HFFc6 (cell line): Measurements from ENCODE around the gene EXOSC1. TPM values are rescaled to one million over a fixed set of nuclear protein-coding genes. Genes with fewer than 3 reads are reported as not detected.

Experiments used
- DNase-seq: peaks from one replicate; pipeline ENCODE4 v3.0.0-alpha.2; 2018
- H3K27ac Mint-ChIP-seq: 2 replicates; pipeline ENCODE4 v1.8.0; 2020; ENCODE audit warnings: mild to moderate bottlenecking, mixed read lengths
- H3K27me3 Mint-ChIP-seq: 2 replicates; pipeline ENCODE4 v1.8.0; 2021; ENCODE audit warnings: mild to moderate bottlenecking, moderate library complexity, mixed read lengths; ENCODE audit not compliant: insufficient read depth
- H3K36me3 Mint-ChIP-seq: 2 replicates; pipeline ENCODE4 v1.8.0; 2021; ENCODE audit warnings: low read depth, mixed read lengths
- H3K4me1 Mint-ChIP-seq: 2 replicates; pipeline ENCODE4 v1.8.0; 2020; ENCODE audit warnings: low read depth, mixed read lengths
- H3K4me3 Mint-ChIP-seq: 2 replicates; pipeline ENCODE4 v1.8.0; 2020; ENCODE audit warnings: mild to moderate bottlenecking, moderate library complexity, mixed read lengths
- H3K9me3 Mint-ChIP-seq: 2 replicates; pipeline ENCODE4 v1.8.0; 2020; ENCODE audit warnings: mild to moderate bottlenecking, mixed read lengths
- long read RNA-seq: library from polyadenylated mRNA; unstranded; transcript quantifications from one replicate; pipeline ENCODE4 v2.0.0, GENCODE V29; 2019
- total RNA-seq, 6 experiments: library from RNA; stranded (reverse); fragmentation: NEBNext Ultra II Directional; extraction: Animal tissue kit (Norgen Biotek cat#: 25700); gene quantifications; 2 replicates in 1 of 6; 3 replicates in 5 of 6; pipeline ENCODE4 v1.2.3, GENCODE V29; 2021
- TF ChIP-seq, protein P1 (sequence below): fragments of 200-600 bp; sonication (generic); IDR thresholded peaks from 2 replicates; pipeline ENCODE4 v1.5.0; 2021; ENCODE audit warnings: antibody characterized with exemption, mild to moderate bottlenecking

The EXOSC1 gene, protein sequence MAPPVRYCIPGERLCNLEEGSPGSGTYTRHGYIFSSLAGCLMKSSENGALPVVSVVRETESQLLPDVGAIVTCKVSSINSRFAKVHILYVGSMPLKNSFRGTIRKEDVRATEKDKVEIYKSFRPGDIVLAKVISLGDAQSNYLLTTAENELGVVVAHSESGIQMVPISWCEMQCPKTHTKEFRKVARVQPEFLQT
- 10 to 100 TPM; 36.2 to 42.8 (median 39.9) TPM for total RNA-seq
- long read RNA-seq, transcript EXOSC1-204 (8 exons, 923 nt): major isoform, 36 of 40 reads
- long read RNA-seq, partial matches to known transcripts: 0 of 40 reads
- long read RNA-seq, other reads (novel, unspliced or antisense): 4 of 40 reads

DNA sequence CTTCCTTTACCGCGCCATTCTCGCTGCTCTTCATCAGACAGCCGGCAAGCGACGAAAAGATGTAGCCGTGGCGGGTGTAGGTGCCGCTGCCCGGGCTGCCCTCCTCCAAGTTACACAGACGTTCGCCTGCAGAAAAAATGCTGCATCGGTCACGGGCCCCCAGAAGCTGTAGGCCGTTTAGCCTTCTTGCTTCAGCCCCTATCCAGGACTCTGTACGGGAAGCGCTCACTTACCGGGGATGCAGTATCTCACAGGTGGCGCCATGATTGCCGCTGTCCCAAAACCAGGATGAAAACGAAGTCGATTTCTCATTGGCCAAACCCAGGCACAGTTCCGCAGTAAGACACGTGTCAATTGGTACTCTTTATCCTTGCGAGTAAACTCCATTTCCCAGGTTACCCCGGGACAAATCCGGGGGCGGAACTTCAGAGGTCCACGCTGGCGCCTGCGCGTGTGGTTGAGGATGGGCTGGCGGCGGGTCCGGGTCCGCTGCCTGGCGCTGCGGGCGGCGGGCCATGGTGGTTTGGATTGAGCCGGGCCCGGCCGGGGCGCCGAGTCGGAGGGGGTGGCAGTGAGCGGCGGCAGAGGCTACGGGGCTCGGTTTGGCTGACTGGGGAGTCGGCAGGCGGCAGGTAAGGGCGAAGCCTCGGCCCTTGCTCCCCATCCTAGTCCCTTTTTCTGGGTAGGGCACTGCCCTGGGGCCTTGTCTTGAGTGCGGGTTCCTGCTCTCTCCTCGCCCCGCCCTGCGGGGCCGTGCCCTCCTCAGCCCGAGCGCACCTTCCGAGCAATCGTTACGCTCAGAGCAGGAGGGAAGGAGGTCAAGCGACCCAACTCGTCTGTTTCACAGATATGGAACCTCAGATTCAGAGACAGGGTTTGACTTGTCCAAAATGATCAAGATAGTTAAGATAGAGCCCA is at the start of gene EXOSC1, which contains the start of gene ZDHHC16:
TSS of gene EXOSC1 (minus strand) at position 285 of the 918 bp plus-strand sequence. CDS start at position 264, 21 bp downstream.
TSS of gene ZDHHC16 (plus strand) at position 454 of the 918 bp plus-strand sequence. CDS start 5,501 bp downstream, outside the sequence.
- Mint-ChIP-seq H3K9me3 (no peaks in the 10 kb centered on the region; the same call in 1 of the 2 replicates), H3K27ac (peak within 1 kb of the TSS; percentile 62), H3K4me1 (peaks cover 45% of the 10 kb centered on the region), H3K36me3 (peaks cover 21% of the 10 kb centered on the region), H3K27me3 (peaks cover 11% of the 10 kb centered on the region), H3K4me3 (peak within 1 kb of the TSS; percentile 94)
- DNase-seq: peak; percentile 95
- TF ChIP-seq, protein P1, sequence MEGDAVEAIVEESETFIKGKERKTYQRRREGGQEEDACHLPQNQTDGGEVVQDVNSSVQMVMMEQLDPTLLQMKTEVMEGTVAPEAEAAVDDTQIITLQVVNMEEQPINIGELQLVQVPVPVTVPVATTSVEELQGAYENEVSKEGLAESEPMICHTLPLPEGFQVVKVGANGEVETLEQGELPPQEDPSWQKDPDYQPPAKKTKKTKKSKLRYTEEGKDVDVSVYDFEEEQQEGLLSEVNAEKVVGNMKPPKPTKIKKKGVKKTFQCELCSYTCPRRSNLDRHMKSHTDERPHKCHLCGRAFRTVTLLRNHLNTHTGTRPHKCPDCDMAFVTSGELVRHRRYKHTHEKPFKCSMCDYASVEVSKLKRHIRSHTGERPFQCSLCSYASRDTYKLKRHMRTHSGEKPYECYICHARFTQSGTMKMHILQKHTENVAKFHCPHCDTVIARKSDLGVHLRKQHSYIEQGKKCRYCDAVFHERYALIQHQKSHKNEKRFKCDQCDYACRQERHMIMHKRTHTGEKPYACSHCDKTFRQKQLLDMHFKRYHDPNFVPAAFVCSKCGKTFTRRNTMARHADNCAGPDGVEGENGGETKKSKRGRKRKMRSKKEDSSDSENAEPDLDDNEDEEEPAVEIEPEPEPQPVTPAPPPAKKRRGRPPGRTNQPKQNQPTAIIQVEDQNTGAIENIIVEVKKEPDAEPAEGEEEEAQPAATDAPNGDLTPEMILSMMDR: peak; percentile 3; the same call in 1 of the 2 replicates

DNA sequence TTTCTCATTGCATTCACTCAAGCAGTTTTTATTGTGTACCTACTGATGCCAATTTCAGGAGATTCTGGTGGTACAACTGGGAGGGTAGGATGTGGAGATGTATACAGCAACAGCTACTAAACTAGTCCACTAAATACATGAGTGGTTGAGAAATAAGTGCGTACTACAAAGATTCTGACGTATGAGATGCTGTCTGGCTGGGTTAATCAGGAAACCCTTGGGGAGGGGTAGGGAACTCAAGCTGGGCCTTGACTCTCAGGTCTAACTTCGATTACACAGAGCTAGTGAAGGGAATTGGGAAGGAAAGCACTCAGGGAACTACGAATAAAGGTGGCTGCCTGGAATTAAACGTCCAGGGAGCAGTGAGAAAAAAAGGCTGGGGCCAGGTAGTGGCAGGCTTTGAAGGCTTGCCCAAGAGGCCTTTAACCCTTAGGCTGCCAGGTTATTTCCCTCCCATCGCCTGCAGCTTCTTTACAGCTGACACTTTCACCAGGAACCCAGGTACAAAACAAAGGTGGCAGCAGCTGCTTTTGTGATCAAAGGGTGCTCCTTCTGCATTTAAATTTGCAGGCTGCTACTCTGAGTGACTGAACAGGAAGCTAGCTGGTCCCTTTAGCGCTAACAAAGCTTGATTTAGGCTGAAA is 49.2 kb upstream of the EXOSC1 start:
- DNase-seq: no peak
- H3K27me3 Mint-ChIP-seq: no peaks in the 10 kb centered on the region; the same call in 1 of the 2 replicates
- TF ChIP-seq, protein P1: no peak
- H3K4me3 Mint-ChIP-seq: no peak overlapping the region
- no peaks in the 10 kb centered on the region for H3K9me3 Mint-ChIP-seq
- peaks cover 43% of the 10 kb centered on the region for H3K4me1 Mint-ChIP-seq
- peak overlapping the region; percentile 34; the same call in 1 of the 2 replicates for H3K27ac Mint-ChIP-seq
- H3K36me3 Mint-ChIP-seq: no peaks in the 10 kb centered on the region

DNA sequence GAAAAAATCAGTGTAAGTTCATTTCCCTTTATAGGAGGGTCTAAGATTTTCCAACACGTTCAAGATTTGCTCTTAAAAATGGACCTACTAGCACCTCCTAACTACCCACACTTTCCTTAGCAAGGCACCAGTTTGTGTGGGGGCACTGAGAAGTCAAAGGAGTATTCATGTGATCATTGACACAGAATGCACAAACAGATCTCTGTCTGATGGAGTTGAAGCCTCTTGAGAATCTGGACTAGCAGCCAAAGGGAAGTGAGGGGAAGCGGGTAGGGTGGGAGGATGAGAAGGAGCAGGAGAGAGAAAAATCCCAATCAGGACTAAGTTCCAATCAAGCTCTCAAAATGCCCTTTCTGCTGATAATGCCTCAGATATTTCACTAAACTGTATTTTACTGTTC is 48.3 kb upstream of the EXOSC1 start:
- TF ChIP-seq, protein P1: no peak
- Mint-ChIP-seq H3K36me3 (no peaks in the 10 kb centered on the region), H3K9me3 (no peaks in the 10 kb centered on the region), H3K27ac (peak overlapping the region; percentile 35; the same call in 1 of the 2 replicates), H3K4me3 (no peak overlapping the region), H3K27me3 (no peaks in the 10 kb centered on the region; the same call in 1 of the 2 replicates), H3K4me1 (peaks cover 48% of the 10 kb centered on the region)
- no peak for DNase-seq

DNA sequence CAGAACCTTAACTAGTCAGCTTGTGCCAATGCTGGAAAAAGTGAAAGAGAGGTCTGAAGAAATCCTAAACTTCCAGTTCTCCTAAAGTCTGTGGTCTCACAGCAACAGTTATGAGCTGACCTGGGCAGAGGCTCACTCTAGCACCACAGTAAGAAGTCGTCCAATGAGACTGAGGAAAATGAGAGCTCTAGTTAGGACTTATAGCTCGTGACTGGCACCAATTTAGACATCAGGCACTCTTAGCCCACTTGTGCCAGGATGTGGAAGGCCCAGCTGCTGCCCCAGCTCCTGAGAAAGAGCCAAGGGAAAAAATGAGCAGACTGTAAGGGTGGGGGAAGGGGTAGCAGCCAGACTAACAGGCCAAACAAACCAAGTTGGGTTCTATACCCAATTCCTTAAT is 44.8 kb upstream of the EXOSC1 start:
- no peak for DNase-seq
- H3K4me3 Mint-ChIP-seq: no peak overlapping the region
- peaks cover 4% of the 10 kb centered on the region for H3K36me3 Mint-ChIP-seq
- TF ChIP-seq, protein P1: no peak
- H3K27ac Mint-ChIP-seq: peak overlapping the region; percentile 25; the same call in 1 of the 2 replicates
- H3K4me1 Mint-ChIP-seq: peaks cover 41% of the 10 kb centered on the region
- no peaks in the 10 kb centered on the region for H3K9me3 Mint-ChIP-seq
- H3K27me3 Mint-ChIP-seq: no peaks in the 10 kb centered on the region; the same call in 1 of the 2 replicates
